Measurements from ENCODE around the gene SPPL3.
"Not testable (repeated sequence)": the region's sequence is repeated elsewhere in the genome, so short reads cannot be mapped to it uniquely, and the experiment has no call there.

The SPPL3 gene

GRCh38 chr12:120839503-120839902 lies 64.7 kb downstream of the SPPL3 start:
- no peak for DNase-seq

- not testable (repeated sequence) for DNase-seq
Measured at GRCh38 chr12:120838629-120839383, 65.4 kb downstream of the SPPL3 start.

GRCh38 chr12:120836114-120836684 lies 68.0 kb downstream of the SPPL3 start:
- peak; percentile 56 for DNase-seq

GRCh38 chr12:120835657-120836056 lies 68.5 kb downstream of the SPPL3 start:
- peak; percentile 94 for DNase-seq

- no peak for DNase-seq
Measured at GRCh38 chr12:120835304-120835612, 68.9 kb downstream of the SPPL3 start.

GRCh38 chr12:120834489-120835303 lies 69.5 kb downstream of the SPPL3 start:
- peak; percentile 43 for DNase-seq

- no peak for DNase-seq
Measured at GRCh38 chr12:120833849-120834248, 70.3 kb downstream of the SPPL3 start.

GRCh38 chr12:120832737-120833136 lies 71.4 kb downstream of the SPPL3 start:
- no peak for DNase-seq

- no peak for DNase-seq
Measured at GRCh38 chr12:120831648-120832267, 72.4 kb downstream of the SPPL3 start.

GRCh38 chr12:120830966-120831365 lies 73.2 kb downstream of the SPPL3 start:
- no peak for DNase-seq

- DNase-seq, result no peak
Measured at GRCh38 chr12:120830052-120830940, 73.9 kb downstream of the SPPL3 start.

GRCh38 chr12:120826335-120826734 lies 77.8 kb downstream of the SPPL3 start:
- DNase-seq, result no peak

- DNase-seq, result no peak
Measured at GRCh38 chr12:120825337-120825736, 78.8 kb downstream of the SPPL3 start.

- no peak for DNase-seq
Measured at GRCh38 chr12:120822832-120823503, 81.2 kb downstream of the SPPL3 start.

- no peak for DNase-seq
Measured at GRCh38 chr12:120821878-120822277, 82.3 kb downstream of the SPPL3 start.

GRCh38 chr12:120820884-120821510 lies 83.2 kb downstream of the SPPL3 start:
- DNase-seq, result no peak

GRCh38 chr12:120818416-120818815 lies 85.7 kb downstream of the SPPL3 start:
- DNase-seq, result no peak

- peak; percentile 34 for DNase-seq
Measured at GRCh38 chr12:120817559-120818330, 86.4 kb downstream of the SPPL3 start.

- no peak for DNase-seq
Measured at GRCh38 chr12:120816363-120816762, 87.8 kb downstream of the SPPL3 start.

- DNase-seq, result no peak
Measured at GRCh38 chr12:120814903-120815429, 89.2 kb downstream of the SPPL3 start.
